ENCODE measurements around the gene APC2. TPM values are rescaled to one million over a fixed set of nuclear protein-coding genes. Genes with fewer than 3 reads are reported as not detected.

Gene APC2
- total RNA-seq, 1 experiment from 2014 or later, result 0.68 TPM

DNA sequence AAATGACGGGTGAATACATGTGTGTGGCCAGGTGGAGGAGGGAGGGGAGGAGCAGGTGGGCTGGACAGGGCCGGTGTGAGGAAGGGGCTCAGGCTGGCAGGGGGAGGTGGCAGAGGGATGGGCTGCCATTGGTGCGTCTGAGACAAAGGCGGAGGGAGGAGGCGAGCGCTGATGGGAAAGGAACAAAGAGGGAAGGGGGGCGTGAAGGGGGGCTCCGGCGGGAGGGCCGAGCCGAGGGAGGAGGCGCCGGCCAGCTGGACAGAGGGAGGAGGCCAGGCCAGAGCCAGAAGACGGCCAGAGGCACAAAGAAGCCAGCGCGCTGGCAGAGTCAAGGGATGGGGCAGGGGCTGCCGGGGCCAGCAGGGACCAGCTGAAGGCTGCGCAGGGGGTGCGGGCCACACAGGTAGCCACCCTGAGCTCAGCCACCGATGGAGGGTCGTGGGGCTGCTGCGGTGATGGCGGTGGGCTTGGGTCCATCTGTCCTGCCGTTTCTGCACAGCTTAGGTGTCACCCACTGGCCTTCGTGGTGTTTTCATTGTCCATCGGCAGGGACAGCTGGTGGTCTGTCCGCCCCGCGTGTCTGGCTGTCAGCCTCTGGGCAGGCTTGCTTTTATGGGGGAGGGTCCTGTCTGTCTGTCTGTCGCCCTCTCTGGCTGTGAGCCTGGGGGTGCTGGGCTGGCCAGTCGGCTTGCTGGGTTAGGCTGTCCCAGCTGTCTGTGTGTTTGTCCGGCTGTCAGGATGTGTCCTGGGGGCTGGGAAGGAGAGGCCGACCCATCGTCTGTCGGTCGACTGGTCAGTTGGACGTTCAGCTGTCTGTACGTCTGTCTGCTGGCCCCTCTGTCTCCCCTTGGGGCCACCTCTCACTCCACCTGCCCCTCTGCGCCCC, 2.2 kb downstream of the APC2 start:
- Mint-ChIP-seq H3K36me3 (ENCODE audit: insufficient read depth in 1 of 3, low read depth in 3 of 3) (peaks cover 0 to 2% (median under 1%) of the 10 kb centered on the region in 3 experiments; a peak in 1 of 7 replicates), H3K27ac (no peak overlapping the region), H3K27me3 (ENCODE audit: low read depth) (peaks cover 83% of the 10 kb centered on the region), H3K4me3 (peak overlapping the region in 1 of 2 experiments; percentile 53; a peak in 1 of 5 replicates), H3K9me3 (no peaks in the 10 kb centered on the region; a peak in 1 of 5 replicates), H3K4me1 (peaks cover 13 to 46% of the 10 kb centered on the region in 2 experiments)
- DNase-seq, result peak; percentile 75
- Histone ChIP-seq H4K8ac (replicated peaks; ENCODE audit: insufficient read length, low read depth, low read length) (no peak overlapping the region), H2AK5ac (ENCODE audit: insufficient read length, low read length) (no peak overlapping the region), H2BK120ac (ENCODE audit: low read depth, low read length, poor library complexity, severe bottlenecking) (no peak overlapping the region), H4K5ac (ENCODE audit: insufficient read length, low read depth, low read length) (no peak overlapping the region), H4K91ac (ENCODE audit: insufficient read length, low read depth, low read length) (no peak overlapping the region), H3K56ac (ENCODE audit: insufficient read length, low read depth, low read length) (no peak overlapping the region), H3K4me2 (ENCODE audit: insufficient read depth, insufficient read length, low read length) (no peak overlapping the region), H3K23ac (ENCODE audit: insufficient read length, low read depth, low read length) (no peak overlapping the region), H2BK5ac (ENCODE audit: insufficient read length, low read length) (no peak overlapping the region), H3K4me1 (ENCODE audit: insufficient read depth, low read length) (no peaks in the 10 kb centered on the region; the same call in 1 of the 2 replicates), H3K18ac (ENCODE audit: insufficient read length, low read depth, low read length) (peak overlapping the region; percentile 32), H2BK12ac (ENCODE audit: insufficient read length, low read depth, low read length) (no peak overlapping the region), H2BK15ac (ENCODE audit: low read depth, low read length) (no peak overlapping the region), H3K23me2 (ENCODE audit: insufficient read length, low read depth, low read length, poor library complexity, severe bottlenecking) (peaks cover 15% of the 10 kb centered on the region), H3K4ac (ENCODE audit: low read depth, low read length) (no peak overlapping the region), H3K9me3 (ENCODE audit: control insufficient read depth, low read depth, low read length) (no peaks in the 10 kb centered on the region), H3K14ac (ENCODE audit: insufficient read depth, low read length) (peak overlapping the region; percentile 51; the same call in 1 of the 2 replicates), H2AFZ (ENCODE audit: low read length) (no peak overlapping the region), H2BK20ac (ENCODE audit: low read depth, low read length, poor library complexity, severe bottlenecking) (no peak overlapping the region), H3K27me3 (ENCODE audit: insufficient read depth, low read length) (peaks cover 23% of the 10 kb centered on the region; the same call in 1 of the 2 replicates), H3K79me2 (ENCODE audit: insufficient read depth, low read length) (no peaks in the 10 kb centered on the region), H3K79me1 (ENCODE audit: insufficient read depth, low read depth, low read length, poor library complexity, severe bottlenecking) (no peaks in the 10 kb centered on the region), H3K27ac (ENCODE audit: insufficient read length, low read depth, low read length) (no peak overlapping the region), H3K9ac (ENCODE audit: extremely low read depth, insufficient read length, low read length) (no peak overlapping the region), H3T11ph (ENCODE audit: low read length) (no peak overlapping the region), H4K20me1 (ENCODE audit: control insufficient read depth, insufficient read depth, insufficient read length) (no peaks in the 10 kb centered on the region)
- WGBS (ENCODE audit: extremely low coverage, insufficient read length, low lambda C conversion rate), result no CpG with 5 or more reads among the region's 39 CpGs
- TF ChIP-seq, protein P1, sequence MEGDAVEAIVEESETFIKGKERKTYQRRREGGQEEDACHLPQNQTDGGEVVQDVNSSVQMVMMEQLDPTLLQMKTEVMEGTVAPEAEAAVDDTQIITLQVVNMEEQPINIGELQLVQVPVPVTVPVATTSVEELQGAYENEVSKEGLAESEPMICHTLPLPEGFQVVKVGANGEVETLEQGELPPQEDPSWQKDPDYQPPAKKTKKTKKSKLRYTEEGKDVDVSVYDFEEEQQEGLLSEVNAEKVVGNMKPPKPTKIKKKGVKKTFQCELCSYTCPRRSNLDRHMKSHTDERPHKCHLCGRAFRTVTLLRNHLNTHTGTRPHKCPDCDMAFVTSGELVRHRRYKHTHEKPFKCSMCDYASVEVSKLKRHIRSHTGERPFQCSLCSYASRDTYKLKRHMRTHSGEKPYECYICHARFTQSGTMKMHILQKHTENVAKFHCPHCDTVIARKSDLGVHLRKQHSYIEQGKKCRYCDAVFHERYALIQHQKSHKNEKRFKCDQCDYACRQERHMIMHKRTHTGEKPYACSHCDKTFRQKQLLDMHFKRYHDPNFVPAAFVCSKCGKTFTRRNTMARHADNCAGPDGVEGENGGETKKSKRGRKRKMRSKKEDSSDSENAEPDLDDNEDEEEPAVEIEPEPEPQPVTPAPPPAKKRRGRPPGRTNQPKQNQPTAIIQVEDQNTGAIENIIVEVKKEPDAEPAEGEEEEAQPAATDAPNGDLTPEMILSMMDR (conservative IDR thresholded peaks at IDR 0.05), result no peak
